SIG-M5 treated with dmso at 0.1 percent for 504 hours (cell line): Measurements from ENCODE around the gene COL24A1.
A peak's percentile ranks its signal among the peaks of the same experiment; 100 is the strongest.
"Not testable (repeated sequence)": the region's sequence is repeated elsewhere in the genome, so short reads cannot be mapped to it uniquely, and the experiment has no call there.

ENCODE experiments used
- DNase-seq: peaks from one replicate; lab custom pipeline; 2025; ENCODE audit not compliant: unreplicated experiment; lab: John Stamatoyannopoulos, UW

Gene COL24A1

GRCh38 chr1:86153836-86154235 is 2.7 kb downstream of the COL24A1 start:
- DNase-seq = no peak

- DNase-seq = no peak
Measured at GRCh38 chr1:86152887-86153286, 3.7 kb downstream of the COL24A1 start.

- DNase-seq = no peak
Measured at GRCh38 chr1:86151427-86151826, 5.1 kb downstream of the COL24A1 start.

- no peak for DNase-seq
Measured at GRCh38 chr1:86150553-86151055, 6.0 kb downstream of the COL24A1 start.

GRCh38 chr1:86149591-86149990 is 7.0 kb downstream of the COL24A1 start:
- no peak for DNase-seq

- no peak for DNase-seq
Measured at GRCh38 chr1:86147755-86148154, 8.8 kb downstream of the COL24A1 start.

GRCh38 chr1:86146566-86146965 is 10.0 kb downstream of the COL24A1 start:
- DNase-seq = no peak

- DNase-seq = no peak
Measured at GRCh38 chr1:86140281-86140880, 16.2 kb downstream of the COL24A1 start.

GRCh38 chr1:86138746-86139145 is 17.8 kb downstream of the COL24A1 start:
- no peak for DNase-seq

GRCh38 chr1:86137436-86137835 is 19.1 kb downstream of the COL24A1 start:
- peak; percentile 64 for DNase-seq

GRCh38 chr1:86119214-86119764 is 37.3 kb downstream of the COL24A1 start:
- DNase-seq = no peak

- DNase-seq = no peak
Measured at GRCh38 chr1:86114816-86115400, 41.7 kb downstream of the COL24A1 start.

- no peak for DNase-seq
Measured at GRCh38 chr1:86114236-86114635, 42.3 kb downstream of the COL24A1 start.

- not testable (repeated sequence) for DNase-seq
Measured at GRCh38 chr1:86111590-86111989, 45.0 kb downstream of the COL24A1 start.

- DNase-seq = no peak
Measured at GRCh38 chr1:86110451-86111129, 46.0 kb downstream of the COL24A1 start.

GRCh38 chr1:86105533-86105866 is 51.1 kb downstream of the COL24A1 start:
- no peak for DNase-seq

- peak; percentile 13 for DNase-seq
Measured at GRCh38 chr1:86104606-86105532, 51.7 kb downstream of the COL24A1 start.

GRCh38 chr1:86101616-86102015 is 55.0 kb downstream of the COL24A1 start:
- no peak for DNase-seq

- DNase-seq = no peak
Measured at GRCh38 chr1:86100401-86100800, 56.2 kb downstream of the COL24A1 start.

- no peak for DNase-seq
Measured at GRCh38 chr1:86089765-86090164, 66.8 kb downstream of the COL24A1 start.
